B cell (primary cell): Measurements from ENCODE around the gene GAK. TPM values are rescaled to one million over a fixed set of nuclear protein-coding genes. Genes with fewer than 3 reads are reported as not detected.

ENCODE experiments used
- ATAC-seq: fragments of 200-7000 bp; cut with Tn5 transposase; one replicate; pipeline ENCODE4 v1.10.0; 2021; ENCODE audit warnings: low read depth, mild to moderate bottlenecking, moderate number of reproducible peaks, moderate library complexity
- CTCF ChIA-PET: fragments of 350-600 bp; sonication (Branson Sonifier 250); formaldehyde crosslinking; loops from one replicate; lab custom pipeline; 2021; ENCODE audit warnings: antibody characterized with exemption, inconsistent platforms; lab: Charles Lee
- POLR2A ChIA-PET: fragments of 350-600 bp; sonication (Branson Sonifier 250); formaldehyde crosslinking; loops from one replicate; lab custom pipeline; 2021; ENCODE audit warnings: antibody characterized with exemption; lab: Charles Lee
- DNase-seq: peaks from one replicate; pipeline ENCODE4 v3.0.0; 2013
- H2AFZ ChIP-seq: 2 replicates; pipeline ENCODE4 v1.6.1; 2012; ENCODE audit warnings: mild to moderate bottlenecking, low read depth, low read length; ENCODE audit not compliant: insufficient read depth, poor library complexity, severe bottlenecking
- H3K27ac ChIP-seq, 2 donors: 1 replicate in 1 of 2; 2 replicates in 1 of 2; pipeline ENCODE4 v1.5.1; 2012 to 2013; ENCODE audit warnings: low read length in 2 of 2, mild to moderate bottlenecking in 2 of 2, moderate library complexity in 1 of 2
- H3K27me3 ChIP-seq, 4 experiments: fragments of 200-600 bp in 1 of 4; sonication (generic) in 1 of 4; replicated peaks in 1 of 4; 1 replicate in 2 of 4; 2 replicates in 2 of 4; pipeline versions ENCODE4 v1.6.1 to v1.7.0; 2013 to 2016; ENCODE audit warnings: low read length in 3 of 4, mild to moderate bottlenecking in 2 of 4, mixed read lengths in 1 of 4, moderate library complexity in 1 of 4; ENCODE audit not compliant: insufficient read depth in 4 of 4, control insufficient read depth in 3 of 4; ENCODE audit errors: control extremely low read depth in 1 of 4
- H3K36me3 ChIP-seq, 2 experiments: replicated peaks in 1 of 2; 1 replicate in 1 of 2; 2 replicates in 1 of 2; pipeline versions ENCODE4 v1.6.1 to v1.7.1; 2013; ENCODE audit warnings: low read length in 1 of 2; ENCODE audit not compliant: insufficient read depth in 2 of 2, control insufficient read depth in 1 of 2; ENCODE audit errors: control extremely low read depth in 1 of 2, extremely low read depth in 1 of 2
- H3K4me1 ChIP-seq, 2 donors: fragments of 200-600 bp in 1 of 2; sonication (generic) in 1 of 2; 1 replicate in 1 of 2; 2 replicates in 1 of 2; pipeline versions ENCODE4 v1.5.1 to v1.6.1; 2013 to 2017; ENCODE audit warnings: low read length in 2 of 2; ENCODE audit not compliant: control insufficient read depth in 2 of 2, insufficient read depth in 2 of 2
- H3K4me2 ChIP-seq: replicated peaks from 2 replicates; pipeline ENCODE3; 2012; ENCODE audit warnings: mild to moderate bottlenecking, low read depth, low read length; ENCODE audit not compliant: poor library complexity, severe bottlenecking
- H3K4me3 ChIP-seq, 5 experiments: fragments of 200-600 bp in 1 of 5; sonication (generic) in 1 of 5; 1 replicate in 3 of 5; 2 replicates in 2 of 5; pipeline versions ENCODE4 v1.5.1 to v1.7.0; 2011 to 2016; ENCODE audit warnings: low read length in 4 of 5, mild to moderate bottlenecking in 4 of 5, low read depth in 2 of 5, control low read depth in 1 of 5, moderate library complexity in 1 of 5; ENCODE audit not compliant: insufficient read depth in 1 of 5; ENCODE audit errors: control extremely low read depth in 1 of 5, extremely low read depth in 1 of 5
- H3K79me2 ChIP-seq: fragments of 200-600 bp; sonication (generic); one replicate; pipeline ENCODE4 v1.6.0; 2016; ENCODE audit warnings: low read length; ENCODE audit not compliant: control insufficient read depth, insufficient read depth
- H3K9ac ChIP-seq: fragments of 200-600 bp; sonication (generic); 2 replicates; pipeline ENCODE4 v1.6.1; 2017; ENCODE audit warnings: mild to moderate bottlenecking, low read length, moderate library complexity
- H3K9me3 ChIP-seq, 3 donors: one replicate each; pipeline versions ENCODE4 v1.6.1 to v1.7.1; 2013; ENCODE audit warnings: low read length in 2 of 3; ENCODE audit not compliant: control insufficient read depth in 2 of 3, insufficient read depth in 1 of 3; ENCODE audit errors: control extremely low read depth in 1 of 3
- H4K20me1 ChIP-seq: 2 replicates; pipeline ENCODE4 v1.6.0; 2012; ENCODE audit warnings: mild to moderate bottlenecking, low read length; ENCODE audit not compliant: insufficient read depth, control insufficient read depth, poor library complexity, severe bottlenecking
- H3K27ac Mint-ChIP-seq: one replicate; pipeline ENCODE4 v1.8.0; 2021; ENCODE audit warnings: mixed read lengths
- H3K27me3 Mint-ChIP-seq: one replicate; pipeline ENCODE4 v1.8.0; 2021; ENCODE audit warnings: mixed read lengths
- H3K4me1 Mint-ChIP-seq: one replicate; pipeline ENCODE4 v1.8.0; 2021; ENCODE audit warnings: mixed read lengths
- H3K4me3 Mint-ChIP-seq: one replicate; pipeline ENCODE4 v1.8.0; 2021; ENCODE audit warnings: mixed read lengths
- H3K9me3 Mint-ChIP-seq: one replicate; pipeline ENCODE4 v1.8.0; 2022; ENCODE audit warnings: mixed read lengths; ENCODE audit not compliant: insufficient read depth
- CTCF ChIP-seq: fragments of 200-600 bp; IDR thresholded peaks from one replicate; pipeline ENCODE4 v1.8.0; 2022; ENCODE audit warnings: antibody characterized with exemption, mild to moderate bottlenecking
- EZH2 ChIP-seq: IDR thresholded peaks from 2 replicates; pipeline ENCODE4 v1.6.1; 2012; ENCODE audit warnings: borderline replicate concordance, low read depth, mild to moderate bottlenecking, moderate library complexity, low read length; ENCODE audit not compliant: insufficient read depth, poor library complexity, severe bottlenecking
- WGBS: methylation state at CpG from one replicate; pipeline ENCODE4 v1.1.5; 2013; ENCODE audit warnings: missing lambda C conversion rate; ENCODE audit not compliant: insufficient coverage; 5-methylcytosine and 5-hydroxymethylcytosine counted together
- intact Hi-C: fragments of 100-400 bp; cut with micrococcal nuclease; formaldehyde crosslinking; loops from one replicate; pipeline ENCODE4 v1.10.0; 2022
- polyA plus RNA-seq: library from polyadenylated mRNA; depleted of rRNA; stranded (reverse); fragments of >200 nt; gene quantifications from 2 replicates; pipeline ENCODE4 v1.2.3, GENCODE V29; 2012
- total RNA-seq, 2 donors: library from RNA; stranded (reverse); fragments of 120-200 nt in 1 of 2; gene quantifications; 1 replicate in 1 of 2; 2 replicates in 1 of 2; pipeline versions ENCODE4 v1.2.3 to v1.2.4, GENCODE V29; 2013 to 2022

GAK gene
- total and polyA plus RNA-seq, 2 donors (not counting 1 experiment from before 2014, with no cell fraction given), result 113 to 283 TPM

GRCh38 chr4:905485-906338, 26.4 kb downstream of the GAK start:
- no peak overlapping the region for H3K27ac Mint-ChIP-seq
- no peaks in the 10 kb centered on the region for H3K27me3 ChIP-seq
- no peaks in the 10 kb centered on the region for H3K27me3 Mint-ChIP-seq
- H3K4me3 Mint-ChIP-seq, result no peak overlapping the region
- H3K36me3 ChIP-seq, result peaks cover 0 to 32% of the 10 kb centered on the region in 2 experiments
- H3K79me2 ChIP-seq, result peaks cover 77% of the 10 kb centered on the region
- ChIA-PET CTCF (no interaction called here), POLR2A (no interaction called here)
- H3K4me1 ChIP-seq, result no peaks in the 10 kb centered on the region
- H3K9ac ChIP-seq, result no peak overlapping the region
- peaks cover 0 to 11% (median 0%) of the 10 kb centered on the region in 3 donors for H3K9me3 ChIP-seq
- no peaks in the 10 kb centered on the region for H3K4me1 Mint-ChIP-seq
- peaks cover 93% of the 10 kb centered on the region for H4K20me1 ChIP-seq
- WGBS, result 98% methylated on average over 49 of the region's 49 CpGs
- intact Hi-C loops, result no loop called here
- ATAC-seq, result no peak
- H3K4me3 ChIP-seq, result no peak overlapping the region
- TF ChIP-seq EZH2, result no peak
- no peak for TF ChIP-seq CTCF
- H3K9me3 Mint-ChIP-seq, result no peaks in the 10 kb centered on the region
- DNase-seq, result no peak
- no peak overlapping the region for H3K27ac ChIP-seq
- no peak overlapping the region for H3K4me2 ChIP-seq
- H2AFZ ChIP-seq, result no peak overlapping the region
